Measurements from ENCODE around the gene POC1A. TPM values are rescaled to one million over a fixed set of nuclear protein-coding genes. Genes with fewer than 3 reads are reported as not detected.

The POC1A gene
- total and polyA plus RNA-seq, 10 donors: 1.6 to 4.4 (median 2.9) TPM

- no peaks in the 10 kb centered on the region for H3K9me3 ChIP-seq
- intact Hi-C loops (cut with DNase I; ENCODE audit: low total_unique reads): no loop called here
- TF ChIP-seq, protein P1, sequence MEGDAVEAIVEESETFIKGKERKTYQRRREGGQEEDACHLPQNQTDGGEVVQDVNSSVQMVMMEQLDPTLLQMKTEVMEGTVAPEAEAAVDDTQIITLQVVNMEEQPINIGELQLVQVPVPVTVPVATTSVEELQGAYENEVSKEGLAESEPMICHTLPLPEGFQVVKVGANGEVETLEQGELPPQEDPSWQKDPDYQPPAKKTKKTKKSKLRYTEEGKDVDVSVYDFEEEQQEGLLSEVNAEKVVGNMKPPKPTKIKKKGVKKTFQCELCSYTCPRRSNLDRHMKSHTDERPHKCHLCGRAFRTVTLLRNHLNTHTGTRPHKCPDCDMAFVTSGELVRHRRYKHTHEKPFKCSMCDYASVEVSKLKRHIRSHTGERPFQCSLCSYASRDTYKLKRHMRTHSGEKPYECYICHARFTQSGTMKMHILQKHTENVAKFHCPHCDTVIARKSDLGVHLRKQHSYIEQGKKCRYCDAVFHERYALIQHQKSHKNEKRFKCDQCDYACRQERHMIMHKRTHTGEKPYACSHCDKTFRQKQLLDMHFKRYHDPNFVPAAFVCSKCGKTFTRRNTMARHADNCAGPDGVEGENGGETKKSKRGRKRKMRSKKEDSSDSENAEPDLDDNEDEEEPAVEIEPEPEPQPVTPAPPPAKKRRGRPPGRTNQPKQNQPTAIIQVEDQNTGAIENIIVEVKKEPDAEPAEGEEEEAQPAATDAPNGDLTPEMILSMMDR (IDR thresholded peaks at IDR 0.05 in 8 of 11, conservative IDR thresholded peaks at IDR 0.05 in 3 of 11): no peak
- TF ChIP-seq POLR2A (IDR thresholded peaks at IDR 0.05) (no peak), POLR2AphosphoS5 (IDR thresholded peaks at IDR 0.05) (no peak)
- no peak overlapping the region for H3K4me3 ChIP-seq
- no peak for DNase-seq
- H3K4me1 ChIP-seq: peaks cover 0 to 35% (median 10%) of the 10 kb centered on the region in 6 donors
- WGBS, 5 donors: 57 to 71% (median 60%) methylated on average over 8 to 12 of the region's 12 CpGs
- no peaks in the 10 kb centered on the region for H3K36me3 ChIP-seq
- no peak overlapping the region for H3K27ac ChIP-seq
- no peaks in the 10 kb centered on the region for H3K27me3 ChIP-seq (replicated peaks in 1 of 7)
Observed at GRCh38 chr3:52065264-52065756, 88.9 kb downstream of the POC1A start.

GRCh38 chr3:52064561-52064960, 89.7 kb downstream of the POC1A start:
- no peak for TF ChIP-seq POLR2A (IDR thresholded peaks at IDR 0.05)
- TF ChIP-seq, protein P1 (IDR thresholded peaks at IDR 0.05 in 8 of 11, conservative IDR thresholded peaks at IDR 0.05 in 3 of 11): no peak
- no peak for TF ChIP-seq POLR2AphosphoS5 (IDR thresholded peaks at IDR 0.05)
- Histone ChIP-seq H3K27ac (no peak overlapping the region), H3K27me3 (replicated peaks in 1 of 7) (no peaks in the 10 kb centered on the region), H3K4me1 (peaks cover 0 to 27% (median 5%) of the 10 kb centered on the region in 6 donors), H3K4me3 (no peak overlapping the region), H3K36me3 (no peaks in the 10 kb centered on the region), H3K9me3 (no peaks in the 10 kb centered on the region)
- 83 to 97% (median 90%) methylated on average over 6 to 8 of the region's 8 CpGs for WGBS, 5 donors
- intact Hi-C loops (cut with DNase I; ENCODE audit: low total_unique reads): no loop called here
- no peak for DNase-seq

DNA sequence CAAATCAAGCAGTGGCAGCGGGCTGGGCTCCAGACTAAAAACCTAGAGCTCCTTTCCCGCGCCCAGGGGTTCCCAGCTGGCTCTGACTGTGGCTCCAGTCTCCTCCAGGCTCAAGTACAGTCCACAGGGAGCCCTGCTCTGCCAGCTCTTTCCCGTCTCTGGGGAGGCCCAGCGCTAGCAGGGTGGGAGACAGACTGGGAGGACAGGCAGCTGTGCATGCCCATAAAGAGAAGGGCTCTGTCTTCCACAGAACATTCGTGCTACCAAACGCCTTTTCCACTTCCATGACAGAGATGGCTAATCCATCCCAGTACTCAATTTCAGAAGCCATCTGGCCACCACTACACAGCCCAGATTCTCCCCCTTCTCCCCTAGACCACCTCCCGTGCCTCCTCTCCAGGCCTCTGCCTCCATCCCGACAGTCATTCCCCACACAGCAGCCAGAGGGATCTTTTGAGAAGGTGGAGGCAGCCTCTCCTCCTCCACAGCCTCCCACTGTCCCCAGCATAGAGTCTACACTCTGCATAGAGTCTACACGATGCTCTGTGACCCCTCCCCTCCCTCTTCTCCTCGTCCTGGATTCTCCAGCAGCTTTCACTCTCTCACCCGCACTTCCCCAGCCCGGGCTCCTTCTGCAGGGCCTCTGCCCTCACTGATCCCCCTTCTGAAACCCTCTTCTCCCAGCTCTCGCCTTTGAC, 91.0 kb downstream of the POC1A start:
- DNase-seq: no peak
- intact Hi-C loops (cut with DNase I; ENCODE audit: low total_unique reads): no loop called here
- no peaks in the 10 kb centered on the region for H3K27me3 ChIP-seq (replicated peaks in 1 of 7)
- H3K4me1 ChIP-seq: peaks cover 0 to 28% (median 8%) of the 10 kb centered on the region in 6 donors
- 79 to 90% (median 86%) methylated on average over 14 of the region's 14 CpGs for WGBS, 5 donors
- TF ChIP-seq POLR2A (IDR thresholded peaks at IDR 0.05) (no peak), POLR2AphosphoS5 (IDR thresholded peaks at IDR 0.05) (no peak)
- TF ChIP-seq, protein P1 (IDR thresholded peaks at IDR 0.05 in 8 of 11, conservative IDR thresholded peaks at IDR 0.05 in 3 of 11): no peak
- H3K9me3 ChIP-seq: no peaks in the 10 kb centered on the region
- H3K27ac ChIP-seq: peak overlapping the region in 2 of 8 donors; percentile 8 to 65
- no peaks in the 10 kb centered on the region for H3K36me3 ChIP-seq
- H3K4me3 ChIP-seq: no peak overlapping the region

DNA sequence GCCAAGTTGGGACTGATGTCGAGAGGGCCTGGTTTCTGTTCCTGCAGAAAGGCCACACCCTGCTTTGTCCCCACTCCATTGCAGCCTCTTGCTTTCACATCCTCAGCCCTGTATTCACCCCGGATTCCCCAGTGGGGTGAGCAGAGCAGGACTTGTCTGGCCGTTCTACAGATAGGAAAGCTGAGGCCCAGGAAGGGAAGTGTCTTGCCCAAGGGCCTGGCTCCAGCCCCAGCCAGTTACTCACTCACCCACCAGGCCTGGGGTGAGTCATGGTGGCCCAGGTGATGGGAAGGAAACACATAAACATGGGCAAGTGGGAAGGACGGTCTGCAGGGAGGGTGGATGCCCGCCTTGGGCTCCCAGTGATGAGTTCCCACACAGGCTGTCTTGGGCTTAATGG, 91.7 kb downstream of the POC1A start:
- H3K4me3 ChIP-seq: no peak overlapping the region

More for the DNA sequence above, 91.7 kb downstream of the POC1A start:
- 60 to 64% (median 62%) methylated on average over 5 of the region's 5 CpGs for WGBS, 5 donors
- Histone ChIP-seq H3K27me3 (replicated peaks in 1 of 7) (no peaks in the 10 kb centered on the region), H3K36me3 (no peaks in the 10 kb centered on the region), H3K9me3 (no peaks in the 10 kb centered on the region), H3K4me1 (peaks cover 0 to 34% (median 14%) of the 10 kb centered on the region in 6 donors), H3K27ac (peak overlapping the region in 3 of 8 donors; percentile 31 to 65 (median 45))
- intact Hi-C loops (cut with DNase I; ENCODE audit: low total_unique reads): no loop called here
- no peak for DNase-seq
- TF ChIP-seq, protein P1 (IDR thresholded peaks at IDR 0.05 in 8 of 11, conservative IDR thresholded peaks at IDR 0.05 in 3 of 11): no peak
- TF ChIP-seq POLR2A (IDR thresholded peaks at IDR 0.05) (no peak), POLR2AphosphoS5 (IDR thresholded peaks at IDR 0.05) (no peak)
